Panc1 (cell line): ENCODE measurements around the gene MEIS1. TPM values are rescaled to one million over a fixed set of nuclear protein-coding genes. Genes with fewer than 3 reads are reported as not detected.

ENCODE experiments used
- ATAC-seq: fragments of 200-7000 bp; cut with Tn5 transposase; 2 replicates; pipeline ENCODE4 v1.9.1; 2020; ENCODE audit warnings: mild to moderate bottlenecking, moderate library complexity
- BruUV-seq: library from RNA; stranded (reverse); fragments of 400-500 nt; replicated peaks from 2 replicates; lab custom pipeline; 2021; lab: Mats Ljungman, UMichigan
- CTCF ChIA-PET: fragments of 300-600 bp; sonication (Branson Sonifier 250); formaldehyde crosslinking; loops from one replicate; lab custom pipeline; 2022; ENCODE audit warnings: antibody characterized with exemption; lab: Charles Lee
- POLR2A ChIA-PET: fragments of 300-600 bp; sonication (Branson Sonifier 250); formaldehyde crosslinking; loops from one replicate; lab custom pipeline; 2022; ENCODE audit warnings: antibody characterized with exemption; lab: Charles Lee
- DNase-seq: peaks from one replicate; pipeline ENCODE4 v3.0.0-alpha.2; 2010; ENCODE audit warnings: low read depth, low spot score
- H3K27ac ChIP-seq: 2 replicates; pipeline ENCODE4 v1.5.1; 2011; ENCODE audit warnings: mild to moderate bottlenecking, low read length, inconsistent platforms
- H3K27me3 ChIP-seq: fragments of 200-500 bp; sonication (Bioruptor generic); 2 replicates; pipeline ENCODE4 v1.6.0; 2014; ENCODE audit warnings: low read length, inconsistent platforms; ENCODE audit not compliant: control insufficient read depth, insufficient read depth
- H3K36me3 ChIP-seq: fragments of 200-500 bp; sonication (Bioruptor generic); 2 replicates; pipeline ENCODE4 v1.5.1; 2014; ENCODE audit warnings: inconsistent platforms, mild to moderate bottlenecking, low read length, moderate library complexity; ENCODE audit not compliant: control insufficient read depth, insufficient read depth
- H3K4me1 ChIP-seq: 2 replicates; pipeline ENCODE4 v1.5.1; 2011; ENCODE audit warnings: inconsistent platforms, mild to moderate bottlenecking, low read length, moderate library complexity; ENCODE audit not compliant: control insufficient read depth, insufficient read depth
- H3K4me3 ChIP-seq, 2 experiments: 2 replicates each; pipeline ENCODE4 v1.5.1; 2011 to 2012; ENCODE audit warnings: low read depth in 2 of 2, low read length in 2 of 2, mild to moderate bottlenecking in 2 of 2, inconsistent platforms in 1 of 2, moderate library complexity in 1 of 2
- H3K9me3 ChIP-seq: fragments of 200-500 bp; sonication (Bioruptor generic); 2 replicates; pipeline ENCODE4 v1.5.1; 2014; ENCODE audit warnings: low read depth, mild to moderate bottlenecking, inconsistent platforms, low read length, moderate library complexity; ENCODE audit not compliant: control insufficient read depth, insufficient read depth
- CTCF ChIP-seq: fragments of 450-650 bp; IDR thresholded peaks from 2 replicates; pipeline ENCODE4 v1.5.1; 2017; ENCODE audit warnings: mild to moderate bottlenecking
- POLR2AphosphoS5 ChIP-seq: IDR thresholded peaks from 2 replicates; pipeline ENCODE4 v1.6.1; 2012; ENCODE audit warnings: mild to moderate bottlenecking, low read depth, low read length, moderate library complexity
- REST ChIP-seq, 2 experiments: IDR thresholded peaks; 2 replicates each; pipeline ENCODE4 v1.6.1; 2011 to 2012; ENCODE audit warnings: low read depth in 2 of 2, control low read depth in 1 of 2, low read length in 1 of 2, mild to moderate bottlenecking in 1 of 2, moderate library complexity in 1 of 2; ENCODE audit not compliant: insufficient read depth in 1 of 2
- SIN3A ChIP-seq: IDR thresholded peaks from 2 replicates; pipeline ENCODE4 v1.6.1; 2012; ENCODE audit warnings: low read depth, mild to moderate bottlenecking, low read length, moderate library complexity, borderline replicate concordance; ENCODE audit not compliant: insufficient read depth
- TCF7L2 ChIP-seq: IDR thresholded peaks from 2 replicates; pipeline ENCODE4 v1.6.1; 2011; ENCODE audit warnings: mild to moderate bottlenecking, low read depth, low read length, inconsistent platforms
- in situ Hi-C: cut with HindIII; loops from 2 replicates; pipeline ENCODE4 v1.10.0; 2016; ENCODE audit warnings: low sequenced_read_pairs, low pct_unique_long_range_greater_than_20kb
- intact Hi-C: fragments of 100-400 bp; cut with micrococcal nuclease; formaldehyde crosslinking; loops from one replicate; pipeline ENCODE4 v1.10.0; 2022; ENCODE audit not compliant: unreplicated experiment
- total RNA-seq: library from RNA; stranded (reverse); gene quantifications from one replicate; pipeline ENCODE4 v1.2.1, GENCODE V29; 2021; ENCODE audit not compliant: unreplicated experiment

The MEIS1 gene
- total RNA-seq, 1 experiment from 2014 or later = 2.0 TPM

GRCh38 chr2:66455490-66455889 lies 20.6 kb downstream of the MEIS1 start:
- ChIA-PET POLR2A (no interaction called here), CTCF (interaction anchor here (0.6 kb wide), 1 partner anchor 1539 kb away, joined by 5 read pairs; no protein-coding TSS in a partner anchor)

More at GRCh38 chr2:66455490-66455889, 20.6 kb downstream of the MEIS1 start:
- ATAC-seq (no peak), DNase-seq (no peak)
- intact Hi-C loops = no loop called here
- in situ Hi-C loops = no loop called here
- no peak overlapping the region for H3K4me3 ChIP-seq
- TF ChIP-seq CTCF (no peak), REST (IDR thresholded peaks at IDR 0.05; ENCODE audit: insufficient read depth in 1 of 2, low read depth in 2 of 2, low read length in 1 of 2) (no peak), SIN3A (no peak), POLR2AphosphoS5 (no peak), TCF7L2 (no peak)
- peaks cover 2% of the 10 kb centered on the region; the same call in 1 of the 2 replicates for H3K27me3 ChIP-seq
- BruUV-seq = no TSS peak
- no peaks in the 10 kb centered on the region for H3K36me3 ChIP-seq
- no peak overlapping the region for H3K27ac ChIP-seq
- H3K4me1 ChIP-seq = no peaks in the 10 kb centered on the region
- no peaks in the 10 kb centered on the region for H3K9me3 ChIP-seq
